Heart right ventricle (tissue), 16 donors: Measurements from ENCODE around the gene CRACR2B. TPM values are rescaled to one million over a fixed set of nuclear protein-coding genes. Genes with fewer than 3 reads are reported as not detected.

Experiments used
- ATAC-seq, 8 donors: fragments of 200-7000 bp; cut with Tn5 transposase; one replicate each; pipeline ENCODE4 v1.9.1; 2020; ENCODE audit warnings: mild to moderate bottlenecking in 8 of 8, moderate library complexity in 8 of 8, moderate number of reproducible peaks in 1 of 8
- DNase-seq, 2 donors: peaks; one replicate each; pipeline ENCODE4 v3.0.0-alpha.2; 2020
- H3K27ac ChIP-seq, 10 donors: fragments of 200-600 bp; sonication (generic) in 2 of 10; one replicate each; pipeline versions ENCODE4 v1.5.0 to v1.8.0; 2020 to 2022; ENCODE audit warnings: mild to moderate bottlenecking in 3 of 10
- H3K27me3 ChIP-seq, 7 donors: fragments of 200-600 bp; one replicate each; pipeline ENCODE4 v1.8.0; 2021 to 2022; ENCODE audit warnings: mild to moderate bottlenecking in 2 of 7
- H3K36me3 ChIP-seq, 9 donors: fragments of 200-600 bp; sonication (generic) in 1 of 9; one replicate each; pipeline versions ENCODE4 v1.5.0 to v1.8.0; 2020 to 2022; ENCODE audit warnings: mild to moderate bottlenecking in 2 of 9
- H3K4me1 ChIP-seq, 9 donors: fragments of 200-600 bp; sonication (generic) in 1 of 9; one replicate each; pipeline versions ENCODE4 v1.5.0 to v1.8.0; 2020 to 2022; ENCODE audit warnings: mild to moderate bottlenecking in 4 of 9
- H3K4me3 ChIP-seq, 10 donors: fragments of 200-600 bp; sonication (generic) in 2 of 10; one replicate each; pipeline versions ENCODE4 v1.5.0 to v1.8.0; 2020 to 2022; ENCODE audit warnings: mild to moderate bottlenecking in 7 of 10, moderate library complexity in 2 of 10
- H3K9me3 ChIP-seq, 11 donors: fragments of 200-600 bp in 10 of 11; sonication (generic) in 2 of 11; one replicate each; pipeline versions ENCODE4 v1.5.0 to v1.8.0; 2013 to 2022; ENCODE audit warnings: mild to moderate bottlenecking in 2 of 11, control low read depth in 1 of 11, moderate library complexity in 1 of 11
- CTCF ChIP-seq, 9 donors: fragments of 200-600 bp; sonication (generic) in 2 of 9; IDR thresholded peaks; one replicate each; pipeline versions ENCODE4 v1.5.0 to v1.8.0; 2021 to 2022; ENCODE audit warnings: antibody characterized with exemption in 9 of 9, mild to moderate bottlenecking in 5 of 9, moderate library complexity in 1 of 9
- WGBS, 2 donors: extraction: QIAGEN DNeasy Blood & Tissue Kit; methylation state at CpG; one replicate each; pipeline ENCODE4 v1.1.7; 2013; ENCODE audit warnings: inconsistent platforms in 1 of 2; 5-methylcytosine and 5-hydroxymethylcytosine counted together
- intact Hi-C, 10 donors: fragments of 100-400 bp; cut with DNase I; formaldehyde crosslinking; loops; one replicate each; pipeline versions ENCODE4 v1.11.1 to v1.14.2; 2022
- polyA plus RNA-seq, 2 donors: library from polyadenylated mRNA; stranded (reverse); fragments of 200-250 nt; gene quantifications; one replicate each; pipeline ENCODE4 v1.2.3, GENCODE V29; 2013
- total RNA-seq, 10 donors: library from RNA; stranded (reverse); fragmentation: NEBNext Ultra II Directional in 3 of 10; extraction: Animal tissue kit (Norgen Biotek cat#: 25700) in 3 of 10; gene quantifications; one replicate each; pipeline versions ENCODE4 v1.2.1 to v1.2.4, GENCODE V29; 2021 to 2023
- donor health status: Arrhythmogenic right ventricular cardiomyopathy.
- donor health status: ischemic (EF 13 %, LVEDD 7.1; RV severe dilation, severe dysfunction).
- donor health status: healthy with polysubstance abuse.
- donor health status: DM: no; HTN: yes; CAD: no.
- donor health status: DM: no; HTN: no; CAD: no.
- donor health status: ischemic (EF 25% LVEDD 6.9; RV normal size, moderate dysfunction).
- donor health status: ischemic (EF 25% LVEDD 5.7; RV mildly dilated, moderate dysfunction).
- donor health status: healthy.
- donor health status: DM: yes; HTN: yes; CAD: no.
- donor health status: Ischemic cardiomyopathy.
- donor health status: ischemic (EF 35%, LVEDD 5.7; RV mildly dilated, moderate dysfunction).
- donor health status: nonischemic (EF 11% LVEDD 7.7; RV severe dilation, severe dysfunction).
- donor health status: DM: yes; HTN: yes; CAD: no.
- donor health status: PGD.
- donor health status: ischemic (EF 29% LVEDD 5.4; RV normal size, mild dysfunction).
- donor health status: nonischemic (EF 23%, LVEDD 6.1; RV moderate dilation, normal function).

The CRACR2B gene
- total and polyA plus RNA-seq, 12 donors, result 11.4 to 72.3 (median 17.0) TPM

GRCh38 chr11:811446-812245, 16.1 kb upstream of the CRACR2B start:
- intact Hi-C loops, result no loop called here
- H3K4me1 ChIP-seq, result peaks cover 4 to 35% (median 28%) of the 10 kb centered on the region in 9 donors
- peak overlapping the region in 4 of 10 donors; percentile 8 to 99 (median 94) for H3K4me3 ChIP-seq
- TF ChIP-seq CTCF (IDR thresholded peaks at IDR 0.05), result peak in 3 of 9 donors; percentile 18 to 27 (median 20)
- peaks cover 0 to 44% (median 23%) of the 10 kb centered on the region in 9 donors for H3K36me3 ChIP-seq
- H3K9me3 ChIP-seq, result no peaks in the 10 kb centered on the region
- DNase-seq (no peak), ATAC-seq (no peak)
- H3K27me3 ChIP-seq, result no peaks in the 10 kb centered on the region
- H3K27ac ChIP-seq, result peak overlapping the region in 1 of 10 donors; percentile 96
- WGBS, 2 donors, result 60 to 66% methylated on average over 14 of the region's 14 CpGs

- peaks cover 4 to 35% (median 28%) of the 10 kb centered on the region in 9 donors for H3K4me1 ChIP-seq
- no peak for ATAC-seq
- no peak for TF ChIP-seq CTCF (IDR thresholded peaks at IDR 0.05)
- no peak overlapping the region for H3K4me3 ChIP-seq
- H3K36me3 ChIP-seq, result peaks cover 0 to 44% (median 23%) of the 10 kb centered on the region in 9 donors
- intact Hi-C loops, result no loop called here
- no peaks in the 10 kb centered on the region for H3K9me3 ChIP-seq
- no peak for DNase-seq
- 80 to 94% methylated on average over 3 of the region's 3 CpGs for WGBS, 2 donors
- no peaks in the 10 kb centered on the region for H3K27me3 ChIP-seq
- no peak overlapping the region for H3K27ac ChIP-seq
Measured at GRCh38 chr11:812390-812789, 15.3 kb upstream of the CRACR2B start.

- WGBS, 2 donors, result 92% methylated on average over 6 of the region's 6 CpGs
- Histone ChIP-seq H3K9me3 (no peaks in the 10 kb centered on the region), H3K27ac (no peak overlapping the region), H3K4me3 (no peak overlapping the region), H3K27me3 (no peaks in the 10 kb centered on the region), H3K36me3 (peaks cover 0 to 44% (median 23%) of the 10 kb centered on the region in 9 donors), H3K4me1 (peaks cover 4 to 30% (median 26%) of the 10 kb centered on the region in 9 donors)
- ATAC-seq (no peak), DNase-seq (no peak)
- TF ChIP-seq CTCF (IDR thresholded peaks at IDR 0.05), result no peak
- intact Hi-C loops, result no loop called here
Measured at GRCh38 chr11:813072-813455, 14.7 kb upstream of the CRACR2B start.

DNA sequence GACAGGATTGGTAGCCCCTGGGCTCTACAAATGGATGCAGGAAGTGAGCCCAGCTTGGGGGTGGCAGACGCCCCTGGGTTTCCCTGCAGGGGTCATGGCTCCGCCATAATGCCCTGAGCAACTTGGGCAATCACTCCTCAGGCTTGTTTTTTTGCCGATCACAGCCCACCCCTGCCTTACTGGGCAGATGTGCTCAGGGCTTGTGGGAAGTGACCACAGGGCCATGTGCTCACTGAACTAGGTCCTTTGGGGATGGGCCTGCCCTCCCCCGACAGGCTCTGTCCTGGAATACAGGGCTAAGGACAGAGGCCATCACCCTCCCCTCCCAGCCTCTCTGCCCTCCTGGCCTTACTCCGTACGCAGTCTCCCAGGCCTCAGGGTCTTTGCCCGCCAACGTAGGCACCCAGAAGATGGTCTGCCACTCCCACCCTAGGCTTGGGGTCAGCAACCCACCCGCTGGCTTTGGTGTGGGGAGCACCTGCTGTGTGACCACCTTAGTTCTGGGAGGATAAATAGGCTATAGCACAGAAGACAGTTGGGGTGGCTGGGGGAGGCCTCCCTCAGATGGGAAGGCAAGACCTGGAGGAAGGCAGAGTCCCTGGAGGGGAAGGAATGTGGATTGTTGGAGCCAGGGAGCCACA, 14.1 kb upstream of the CRACR2B start:
- intact Hi-C loops, result no loop called here
- 84% methylated on average over 9 of the region's 9 CpGs for WGBS, 2 donors
- DNase-seq (no peak), ATAC-seq (no peak)
- TF ChIP-seq CTCF (IDR thresholded peaks at IDR 0.05), result no peak
- H3K4me1 ChIP-seq, result peaks cover 4 to 27% (median 22%) of the 10 kb centered on the region in 9 donors
- no peak overlapping the region for H3K27ac ChIP-seq
- peaks cover 0 to 44% (median 23%) of the 10 kb centered on the region in 9 donors for H3K36me3 ChIP-seq
- H3K27me3 ChIP-seq, result no peaks in the 10 kb centered on the region
- H3K4me3 ChIP-seq, result no peak overlapping the region
- no peaks in the 10 kb centered on the region for H3K9me3 ChIP-seq
